Natural killer cell treated with Interleukin-12 subunit alpha and Interleukin-12 subunit beta and Interleukin-15 and Interleukin-18, amount 100 ng/mL, for 72 hours (primary cell): ENCODE measurements around the gene OSBPL3. TPM values are rescaled to one million over a fixed set of nuclear protein-coding genes. Genes with fewer than 3 reads are reported as not detected.

Experiments used
- ATAC-seq, 2 donors: fragments of 150-1000 bp; cut with Tn5 transposase in 1 of 2; sonication (Bioruptor Pico), chemical (Tn5 transposase) in 1 of 2; 2 replicates each; pipeline ENCODE4 v1.10.0; 2021
- DNase-seq: peaks from one replicate; pipeline ENCODE4 v3.0.0; 2022; ENCODE audit warnings: low spot score
- H3K27ac Mint-ChIP-seq, 2 donors: 1 replicate in 1 of 2; 2 replicates in 1 of 2; pipeline ENCODE4 v1.8.0; 2022; ENCODE audit warnings: mixed read lengths in 2 of 2, mild to moderate bottlenecking in 1 of 2, moderate library complexity in 1 of 2
- H3K27me3 Mint-ChIP-seq, 2 donors: 1 replicate in 1 of 2; 2 replicates in 1 of 2; pipeline ENCODE4 v1.8.0; 2022; ENCODE audit warnings: mixed read lengths in 2 of 2
- H3K36me3 Mint-ChIP-seq: one replicate; pipeline ENCODE4 v1.8.0; 2022; ENCODE audit warnings: mixed read lengths
- H3K4me1 Mint-ChIP-seq, 2 donors: 1 replicate in 1 of 2; 2 replicates in 1 of 2; pipeline ENCODE4 v1.8.0; 2022; ENCODE audit warnings: low read depth in 2 of 2, mixed read lengths in 2 of 2, mild to moderate bottlenecking in 1 of 2
- H3K4me3 Mint-ChIP-seq: one replicate; pipeline ENCODE4 v1.8.0; 2022; ENCODE audit warnings: mixed read lengths
- H3K9me3 Mint-ChIP-seq: 2 replicates; pipeline ENCODE4 v1.8.0; 2022; ENCODE audit warnings: mixed read lengths
- total RNA-seq, 2 donors: library from RNA; stranded (reverse); gene quantifications; one replicate each; pipeline ENCODE4 v1.2.3, GENCODE V29; 2022

The OSBPL3 gene
- total RNA-seq, 2 donors from 2014 or later: 34.7 to 70.4 TPM

GRCh38 chr7:24783698-24784097 is 196.3 kb downstream of the OSBPL3 start:
- Mint-ChIP-seq H3K36me3 (peaks cover 5% of the 10 kb centered on the region), H3K9me3 (no peaks in the 10 kb centered on the region), H3K4me1 (peaks cover 25 to 35% of the 10 kb centered on the region in 2 donors), H3K27me3 (no peaks in the 10 kb centered on the region), H3K4me3 (no peak overlapping the region), H3K27ac (peak overlapping the region in 1 of 2 donors; percentile 41)
- ATAC-seq: no peak
- no peak for DNase-seq

- no peak overlapping the region for H3K27ac Mint-ChIP-seq
- DNase-seq: no peak
- H3K9me3 Mint-ChIP-seq: no peaks in the 10 kb centered on the region
- H3K4me3 Mint-ChIP-seq: no peak overlapping the region
- no peak for ATAC-seq
- peaks cover 5% of the 10 kb centered on the region for H3K36me3 Mint-ChIP-seq
- no peaks in the 10 kb centered on the region for H3K27me3 Mint-ChIP-seq
- H3K4me1 Mint-ChIP-seq: peaks cover 12 to 17% of the 10 kb centered on the region in 2 donors
These were observed 198.9 kb downstream of the OSBPL3 start for GRCh38 chr7:24781106-24781505.

- Mint-ChIP-seq H3K4me1 (peaks cover 8 to 11% of the 10 kb centered on the region in 2 donors), H3K27me3 (no peaks in the 10 kb centered on the region), H3K9me3 (no peaks in the 10 kb centered on the region), H3K36me3 (no peaks in the 10 kb centered on the region), H3K4me3 (peak overlapping the region; percentile 4), H3K27ac (no peak overlapping the region)
- no peak for ATAC-seq
- no peak for DNase-seq
These were observed 200.7 kb downstream of the OSBPL3 start for GRCh38 chr7:24779283-24779655.

- peak; percentile 56 to 73 for ATAC-seq
- Mint-ChIP-seq H3K9me3 (no peaks in the 10 kb centered on the region), H3K27me3 (no peaks in the 10 kb centered on the region), H3K27ac (no peak overlapping the region), H3K36me3 (no peaks in the 10 kb centered on the region), H3K4me3 (peak overlapping the region; percentile 4), H3K4me1 (peaks cover 9 to 11% of the 10 kb centered on the region in 2 donors)
- no peak for DNase-seq
These were observed 201.3 kb downstream of the OSBPL3 start for GRCh38 chr7:24778543-24779282.

- no peaks in the 10 kb centered on the region for H3K9me3 Mint-ChIP-seq
- peaks cover 5 to 13% of the 10 kb centered on the region in 2 donors for H3K4me1 Mint-ChIP-seq
- peak overlapping the region in 1 of 2 donors; percentile 8 for H3K27ac Mint-ChIP-seq
- DNase-seq (no peak), ATAC-seq (no peak)
- no peaks in the 10 kb centered on the region for H3K36me3 Mint-ChIP-seq
- H3K27me3 Mint-ChIP-seq: no peaks in the 10 kb centered on the region
- no peak overlapping the region for H3K4me3 Mint-ChIP-seq
These were observed 202.2 kb downstream of the OSBPL3 start for GRCh38 chr7:24777806-24778205.

- Mint-ChIP-seq H3K9me3 (no peaks in the 10 kb centered on the region), H3K4me3 (no peak overlapping the region)
These were observed 206.3 kb downstream of the OSBPL3 start for GRCh38 chr7:24773646-24774045.

GRCh38 chr7:24769851-24770250 is 210.1 kb downstream of the OSBPL3 start:
- no peak overlapping the region for H3K27ac Mint-ChIP-seq
- no peaks in the 10 kb centered on the region for H3K9me3 Mint-ChIP-seq
- H3K4me1 Mint-ChIP-seq: peaks cover 0 to 6% of the 10 kb centered on the region in 2 donors
- ATAC-seq (no peak), DNase-seq (no peak)
- peaks cover 6% of the 10 kb centered on the region for H3K36me3 Mint-ChIP-seq
- no peak overlapping the region for H3K4me3 Mint-ChIP-seq
- peaks cover 9 to 13% of the 10 kb centered on the region in 2 donors for H3K27me3 Mint-ChIP-seq

More at GRCh38 chr7:24773646-24774045, 206.3 kb downstream of the OSBPL3 start:
- Mint-ChIP-seq H3K27ac (no peak overlapping the region), H3K4me1 (peaks cover 0 to 6% of the 10 kb centered on the region in 2 donors), H3K36me3 (peaks cover 6% of the 10 kb centered on the region), H3K27me3 (peaks cover 0 to 7% of the 10 kb centered on the region in 2 donors)
- DNase-seq (no peak), ATAC-seq (no peak)

- Mint-ChIP-seq H3K27me3 (peaks cover 12 to 13% of the 10 kb centered on the region in 2 donors), H3K9me3 (no peaks in the 10 kb centered on the region), H3K4me1 (peaks cover 0 to 6% of the 10 kb centered on the region in 2 donors), H3K36me3 (peaks cover 6% of the 10 kb centered on the region), H3K27ac (no peak overlapping the region), H3K4me3 (no peak overlapping the region)
- ATAC-seq (no peak), DNase-seq (no peak)
These were observed 210.8 kb downstream of the OSBPL3 start for GRCh38 chr7:24769014-24769830.

- Mint-ChIP-seq H3K36me3 (peaks cover 6% of the 10 kb centered on the region), H3K27me3 (peaks cover 17 to 18% of the 10 kb centered on the region in 2 donors), H3K4me3 (no peak overlapping the region), H3K27ac (no peak overlapping the region), H3K4me1 (no peaks in the 10 kb centered on the region), H3K9me3 (no peaks in the 10 kb centered on the region)
- no peak for DNase-seq
- no peak for ATAC-seq
These were observed 212.0 kb downstream of the OSBPL3 start for GRCh38 chr7:24767878-24768569.

- no peaks in the 10 kb centered on the region for H3K36me3 Mint-ChIP-seq
- H3K4me1 Mint-ChIP-seq: no peaks in the 10 kb centered on the region
- ATAC-seq: no peak
- H3K27ac Mint-ChIP-seq: no peak overlapping the region
- H3K27me3 Mint-ChIP-seq: peaks cover 15 to 19% of the 10 kb centered on the region in 2 donors
- DNase-seq: no peak
- no peaks in the 10 kb centered on the region for H3K9me3 Mint-ChIP-seq
- H3K4me3 Mint-ChIP-seq: no peak overlapping the region
These were observed 214.8 kb downstream of the OSBPL3 start for GRCh38 chr7:24764972-24765744.

GRCh38 chr7:24764011-24764410 is 216.0 kb downstream of the OSBPL3 start:
- Mint-ChIP-seq H3K4me3 (no peak overlapping the region), H3K36me3 (no peaks in the 10 kb centered on the region), H3K27ac (no peak overlapping the region), H3K9me3 (no peaks in the 10 kb centered on the region), H3K27me3 (peaks cover 25 to 26% of the 10 kb centered on the region in 2 donors), H3K4me1 (no peaks in the 10 kb centered on the region)
- no peak for DNase-seq
- ATAC-seq: no peak

- H3K36me3 Mint-ChIP-seq: no peaks in the 10 kb centered on the region
- DNase-seq: no peak
- ATAC-seq: no peak
- no peaks in the 10 kb centered on the region for H3K9me3 Mint-ChIP-seq
- peaks cover 30 to 32% of the 10 kb centered on the region in 2 donors for H3K27me3 Mint-ChIP-seq
- no peak overlapping the region for H3K27ac Mint-ChIP-seq
- no peak overlapping the region for H3K4me3 Mint-ChIP-seq
- H3K4me1 Mint-ChIP-seq: no peaks in the 10 kb centered on the region
These were observed 216.6 kb downstream of the OSBPL3 start for GRCh38 chr7:24763303-24763901.

- no peak overlapping the region for H3K27ac Mint-ChIP-seq
- H3K4me3 Mint-ChIP-seq: no peak overlapping the region
These were observed 217.2 kb downstream of the OSBPL3 start for GRCh38 chr7:24762771-24763170.

More at GRCh38 chr7:24762771-24763170, 217.2 kb downstream of the OSBPL3 start:
- H3K27me3 Mint-ChIP-seq: peaks cover 28 to 36% of the 10 kb centered on the region in 2 donors
- no peaks in the 10 kb centered on the region for H3K36me3 Mint-ChIP-seq
- no peak for ATAC-seq
- H3K9me3 Mint-ChIP-seq: no peaks in the 10 kb centered on the region
- peaks cover 0 to 2% of the 10 kb centered on the region in 2 donors for H3K4me1 Mint-ChIP-seq
- no peak for DNase-seq
